Hematopoietic multipotent progenitor cell treated with erythropoietin and hydrocortisone succinate and interleukin-3 and kit ligand, for 6 days (in vitro differentiated cells): ENCODE measurements around the gene UBE2Q1.
A peak's percentile ranks its signal among the peaks of the same experiment; 100 is the strongest.

Source experiments
- DNase-seq: peaks from one replicate; pipeline ENCODE4 v3.0.0-alpha.2; 2015

Gene UBE2Q1

DNA sequence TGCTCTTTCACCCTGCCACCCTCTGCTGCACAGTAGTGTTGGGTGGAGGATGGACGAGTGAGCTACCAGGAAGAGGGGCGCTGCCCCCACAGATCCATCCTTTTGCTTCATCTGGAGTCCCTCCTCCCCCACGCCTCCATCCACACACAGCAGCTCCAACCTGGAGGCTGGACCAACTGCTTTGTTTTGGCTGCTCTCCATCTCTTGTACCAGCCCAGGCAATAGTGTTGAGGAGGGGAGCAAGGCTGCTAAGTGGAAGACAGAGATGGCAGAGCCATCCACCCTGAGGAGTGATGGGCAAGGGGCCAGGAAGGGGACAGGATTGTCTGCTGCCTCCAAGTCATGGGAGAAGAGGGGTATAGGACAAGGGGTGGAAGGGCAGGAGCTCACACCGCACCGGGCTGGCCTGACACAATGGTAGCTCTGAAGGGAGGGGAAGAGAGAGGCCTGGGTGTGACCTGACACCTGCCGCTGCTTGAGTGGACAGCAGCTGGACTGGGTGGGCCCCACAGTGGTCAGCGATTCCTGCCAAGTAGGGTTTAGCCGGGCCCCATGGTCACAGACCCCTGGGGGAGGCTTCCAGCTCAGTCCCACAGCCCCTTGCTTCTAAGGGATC is 17.6 kb upstream of the UBE2Q1 start:
- DNase-seq: no peak

DNA sequence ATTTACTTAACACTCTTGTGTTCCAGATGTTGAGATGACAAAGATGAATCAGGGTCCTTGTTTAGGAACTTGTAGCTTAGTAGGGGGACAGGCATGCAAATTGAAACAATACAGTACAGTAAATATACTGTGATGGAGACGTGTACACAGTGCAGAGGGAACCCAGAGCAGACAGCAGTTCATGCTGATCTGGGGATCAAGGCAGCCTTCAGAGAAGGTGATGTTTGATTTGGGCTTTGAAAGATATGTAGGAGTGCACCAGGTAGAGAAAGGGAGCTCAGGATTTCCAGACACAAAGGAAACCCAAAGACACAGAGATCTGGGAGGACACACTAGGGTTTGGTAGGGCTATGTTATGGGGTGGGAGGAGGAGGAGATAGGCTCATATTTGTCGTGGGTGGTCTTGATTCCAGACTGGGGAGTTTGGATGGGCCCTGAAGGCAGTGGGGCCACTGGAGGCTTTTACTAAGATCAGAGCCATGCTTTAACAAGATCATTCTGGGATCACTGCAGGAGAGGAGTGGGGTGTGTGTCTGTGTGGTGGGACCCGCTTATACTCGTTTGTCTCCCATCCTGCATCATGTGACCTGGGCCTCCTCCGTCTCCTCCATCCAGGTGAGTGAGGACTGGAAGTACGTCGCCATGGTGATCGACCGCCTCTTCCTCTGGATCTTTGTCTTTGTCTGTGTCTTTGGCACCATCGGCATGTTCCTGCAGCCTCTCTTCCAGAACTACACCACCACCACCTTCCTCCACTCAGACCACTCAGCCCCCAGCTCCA is 16.9 kb upstream of the UBE2Q1 start:
- DNase-seq: no peak

GRCh38 chr1:154574716-154575115 is 16.3 kb upstream of the UBE2Q1 start:
- DNase-seq: peak; percentile 68

GRCh38 chr1:154573168-154573510 is 14.7 kb upstream of the UBE2Q1 start:
- DNase-seq: no peak

DNA sequence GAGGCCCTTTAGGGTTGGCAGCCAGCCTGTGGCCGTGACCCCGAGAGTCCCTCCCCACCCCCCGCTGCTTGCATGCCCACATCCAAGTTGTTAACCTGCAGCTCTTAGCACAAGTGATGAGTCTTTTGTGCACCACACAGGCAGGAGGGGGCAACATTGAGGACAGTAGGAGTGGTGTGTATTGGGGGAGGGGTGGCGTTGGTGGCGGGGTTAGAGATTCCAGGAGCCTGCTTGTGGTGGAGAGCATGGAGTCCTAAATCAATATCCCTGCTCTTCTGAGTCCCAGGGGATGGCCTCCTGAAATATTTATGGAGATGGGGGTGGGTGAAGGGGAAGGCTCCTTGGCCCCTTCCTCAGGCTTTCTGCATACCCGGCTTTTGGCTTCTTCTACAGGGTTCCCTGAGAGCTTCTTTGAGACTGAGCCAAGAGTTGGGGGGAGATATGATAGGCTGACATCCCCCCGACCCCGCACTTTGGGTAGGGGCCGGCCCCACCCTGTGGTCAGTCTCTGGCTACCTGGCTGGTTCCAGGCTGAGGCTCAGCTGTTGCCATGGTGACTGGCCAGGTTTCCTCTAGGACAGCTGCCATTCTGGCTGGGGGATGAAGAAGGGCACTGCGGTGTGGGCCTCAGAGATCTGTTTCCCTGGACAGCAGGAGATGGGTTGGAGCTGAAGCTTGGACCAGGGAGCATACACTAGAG is 14.2 kb upstream of the UBE2Q1 start:
- no peak for DNase-seq

GRCh38 chr1:154571964-154572288 is 13.5 kb upstream of the UBE2Q1 start:
- DNase-seq: no peak

- DNase-seq: no peak
Measured at GRCh38 chr1:154571244-154571963, 12.9 kb upstream of the UBE2Q1 start.

- DNase-seq: no peak
Measured at GRCh38 chr1:154568157-154568815, 9.8 kb upstream of the UBE2Q1 start.

DNA sequence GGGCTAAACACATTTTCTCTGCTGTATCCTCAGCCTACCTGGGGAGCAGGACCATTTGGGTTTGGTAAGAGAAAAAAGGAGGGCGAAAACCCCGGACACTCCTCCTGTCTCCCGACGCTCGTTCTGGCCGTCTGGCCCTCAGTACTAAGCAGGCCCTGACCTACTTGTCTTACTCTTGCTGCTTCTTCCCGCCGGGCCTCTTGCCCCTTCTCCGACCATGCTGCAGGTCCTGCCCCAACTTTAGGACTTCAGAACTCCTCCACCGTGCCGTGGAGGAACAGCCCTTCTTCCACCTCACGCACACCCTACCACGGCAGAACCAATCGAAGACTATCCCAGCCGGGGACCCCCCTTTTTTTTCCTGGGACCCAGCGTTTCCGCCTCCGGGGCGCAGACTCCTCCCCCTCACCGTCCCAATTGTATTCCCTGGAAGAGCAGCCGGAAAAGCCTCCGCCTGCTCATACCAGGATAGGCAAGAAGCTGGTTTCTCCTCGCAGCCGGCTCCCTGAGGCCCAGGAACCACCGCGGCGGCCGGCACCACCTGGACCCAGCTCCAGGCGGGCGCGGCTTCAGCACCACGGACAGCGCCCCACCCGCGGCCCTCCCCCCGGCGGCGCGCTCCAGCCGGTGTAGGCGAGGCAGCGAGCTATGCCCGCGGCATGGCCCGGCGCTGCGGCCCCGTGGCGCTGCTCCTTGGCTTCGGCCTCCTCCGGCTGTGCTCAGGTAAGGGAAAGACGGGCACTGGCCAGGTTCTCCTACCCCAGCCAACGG is 9.1 kb upstream of the UBE2Q1 start, which contains the start of gene CHRNB2:
TSS of gene CHRNB2 (plus strand) at position 393 of the 771 bp plus-strand sequence. CDS start at position 660, 267 bp downstream.
- peak; percentile 71 for DNase-seq

- DNase-seq: no peak
Measured at GRCh38 chr1:154565876-154566275, 7.4 kb upstream of the UBE2Q1 start.

DNA sequence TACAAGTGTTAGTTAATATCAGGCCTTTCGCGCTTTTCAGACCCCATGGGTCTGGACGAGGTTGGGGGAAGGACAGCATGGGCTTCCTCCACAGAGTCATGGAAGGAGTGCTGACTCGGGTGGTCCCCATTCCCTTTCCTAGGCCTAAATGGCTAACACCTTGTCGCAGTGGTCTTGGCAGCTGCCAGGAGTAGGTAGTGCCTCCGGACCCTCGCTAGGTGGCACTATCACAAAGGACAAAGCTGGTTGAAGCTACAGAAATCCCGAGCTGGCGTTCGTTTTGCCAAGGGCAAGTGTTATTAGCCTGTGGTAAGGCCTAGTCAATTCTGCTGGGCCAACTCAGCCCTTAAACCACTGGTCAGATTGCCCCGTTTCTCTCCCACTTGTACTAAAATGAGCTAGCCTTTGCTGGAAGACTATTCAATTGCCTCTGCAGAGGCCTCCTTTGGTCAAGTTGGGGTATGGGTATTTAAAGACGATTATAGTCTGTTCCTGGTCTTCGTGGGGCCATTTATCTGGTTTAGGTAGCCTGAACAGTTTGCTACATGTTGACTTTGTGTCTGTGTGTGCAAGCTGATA is 1.1 kb upstream of the UBE2Q1 start:
- DNase-seq: peak; percentile 97

- DNase-seq: peak; percentile 99
Measured at GRCh38 chr1:154558720-154559465, 431 bp upstream of the UBE2Q1 start.

DNA sequence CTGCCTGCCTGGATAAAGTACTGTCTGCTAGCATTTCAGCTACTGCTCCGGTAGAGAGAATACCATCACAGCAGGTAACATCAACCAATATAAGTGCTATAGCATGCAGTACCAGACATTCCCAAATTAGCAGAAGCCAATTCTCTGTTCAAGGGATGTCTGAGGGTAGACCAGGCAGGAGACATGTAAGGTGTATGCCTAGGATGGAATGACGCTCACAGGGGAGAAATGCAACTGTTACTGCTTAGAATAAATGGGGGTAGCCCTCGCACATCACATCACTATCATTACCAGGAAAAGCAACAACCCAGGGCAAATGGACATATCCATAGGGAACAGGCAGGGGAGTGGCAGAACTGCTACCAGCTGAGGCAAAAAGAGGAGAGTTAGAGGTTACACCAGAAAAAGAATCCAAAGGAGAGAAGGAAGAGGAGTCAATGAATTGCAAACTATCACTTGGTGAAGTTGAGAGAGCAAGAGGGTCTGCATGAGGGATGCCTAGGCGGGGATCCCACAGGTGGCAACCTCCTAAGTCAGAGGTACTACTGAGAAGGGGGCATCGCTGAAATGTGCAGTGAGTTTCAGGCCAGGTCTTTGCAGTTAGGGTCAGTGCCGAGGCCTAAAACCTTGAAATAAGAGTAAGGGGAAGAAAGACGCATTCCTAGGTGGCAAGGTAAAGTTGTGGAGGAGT is 1.1 kb downstream of the UBE2Q1 start:
- DNase-seq: no peak

GRCh38 chr1:154556422-154556821 is 2.0 kb downstream of the UBE2Q1 start:
- DNase-seq: no peak

GRCh38 chr1:154553056-154554030 is 5.1 kb downstream of the UBE2Q1 start:
- no peak for DNase-seq

GRCh38 chr1:154552036-154552435 is 6.4 kb downstream of the UBE2Q1 start:
- DNase-seq: no peak

DNA sequence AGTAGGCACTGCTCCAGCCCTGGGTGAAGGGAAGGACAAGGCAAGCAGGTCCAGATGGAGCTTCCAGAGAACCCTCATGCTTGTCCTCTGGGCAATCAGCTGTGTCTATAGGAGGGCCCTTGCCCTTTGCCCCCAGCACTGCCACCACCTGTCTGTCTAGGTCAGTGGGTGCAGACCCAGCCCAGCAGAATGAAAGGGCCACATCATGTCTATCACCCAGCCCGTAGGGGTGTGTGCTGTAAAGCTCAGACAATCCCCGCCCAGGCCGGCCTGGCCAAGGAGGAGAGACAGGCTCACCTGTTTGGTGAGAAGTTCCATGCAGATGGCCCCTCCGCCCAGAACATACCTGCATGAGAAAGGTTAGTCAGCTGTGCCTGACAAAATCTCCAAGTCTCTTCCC is 7.0 kb downstream of the UBE2Q1 start:
- no peak for DNase-seq

DNA sequence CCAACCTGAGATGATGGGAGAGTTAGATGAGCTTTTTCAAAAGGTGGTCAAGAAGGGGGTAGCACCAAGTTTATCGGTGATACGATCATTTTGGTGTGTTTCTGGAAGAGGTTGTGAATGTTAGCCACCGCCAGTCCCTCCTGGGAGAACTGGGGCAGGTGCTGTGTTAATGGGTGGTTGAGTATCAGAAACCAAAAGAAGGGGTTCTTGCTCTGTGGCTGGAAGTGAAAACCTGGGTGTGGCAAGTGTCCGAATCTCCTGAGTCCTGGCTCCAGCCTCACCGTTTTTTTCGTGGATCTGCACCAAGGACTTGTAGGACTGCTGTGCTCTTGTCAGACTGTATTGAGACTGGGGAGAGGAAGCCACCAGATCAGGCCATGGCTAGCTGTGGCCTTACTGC is 7.8 kb downstream of the UBE2Q1 start:
- DNase-seq: no peak

DNA sequence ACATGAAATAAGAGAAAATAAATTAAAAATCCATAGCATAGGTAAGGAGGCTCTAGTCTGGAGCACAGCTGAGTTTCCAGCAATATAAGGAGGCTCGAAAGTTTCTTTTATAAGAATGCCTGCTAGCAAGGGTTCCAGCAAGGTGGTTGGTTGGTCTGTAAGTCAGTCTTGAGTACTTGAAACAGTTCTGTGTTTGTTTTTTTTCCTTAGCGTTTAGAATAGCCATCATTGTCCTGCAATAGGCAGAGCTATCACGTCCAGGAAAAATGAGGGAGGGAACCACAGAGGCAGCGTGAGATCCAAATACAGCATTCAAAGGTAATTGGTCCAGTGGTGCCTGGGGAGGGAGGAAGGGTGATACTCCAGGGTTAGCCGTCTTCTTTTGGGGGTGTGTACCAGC is 8.4 kb downstream of the UBE2Q1 start:
- DNase-seq: no peak
